ENCODE data around the gene C1orf116.
"Not testable (repeated sequence)": the region's sequence is repeated elsewhere in the genome, so short reads cannot be mapped to it uniquely, and the experiment has no call there.

C1orf116 gene

GRCh38 chr1:207052911-207053769, 20.6 kb upstream of the C1orf116 start, which contains the start of gene PFKFB2:
PFKFB2 (plus strand) TSS chr1:207053275; CDS start chr1:207054718, 1,443 bp downstream.
- no peaks in the 10 kb centered on the region for H3K27me3 Mint-ChIP-seq
- H3K4me3 Mint-ChIP-seq = peak within 1 kb of the TSS; percentile 93
- peak within 1 kb of the TSS; percentile 89 for H3K27ac Mint-ChIP-seq
- peaks cover 30% of the 10 kb centered on the region for H3K4me1 Mint-ChIP-seq (ENCODE audit: low read depth)
- peaks cover 50% of the 10 kb centered on the region for H3K36me3 Mint-ChIP-seq (ENCODE audit: low read depth)
- intact Hi-C loops (cut with micrococcal nuclease) = loop anchor here (5.0 kb wide), 1 partner anchor 36 kb away; no protein-coding TSS in a partner anchor
- H3K9me3 Mint-ChIP-seq = no peaks in the 10 kb centered on the region

GRCh38 chr1:207051191-207051943, 18.8 kb upstream of the C1orf116 start, which contains the start of gene YOD1:
YOD1 (minus strand) TSS chr1:207051208; CDS start chr1:207051030, 178 bp downstream.
- Mint-ChIP-seq H3K9me3 (no peaks in the 10 kb centered on the region), H3K27ac (peak within 1 kb of the TSS; percentile 97), H3K36me3 (ENCODE audit: low read depth) (peaks cover 42% of the 10 kb centered on the region), H3K27me3 (no peaks in the 10 kb centered on the region), H3K4me1 (ENCODE audit: low read depth) (peaks cover 30% of the 10 kb centered on the region), H3K4me3 (peak within 1 kb of the TSS; percentile 97)
- intact Hi-C loops (cut with micrococcal nuclease) = loop anchor here (5.0 kb wide), 1 partner anchor 34 kb away; no protein-coding TSS in a partner anchor

- intact Hi-C loops (cut with micrococcal nuclease) = loop anchor here (5.0 kb wide), 1 partner anchor 33 kb away; no protein-coding TSS in a partner anchor
- H3K9me3 Mint-ChIP-seq = no peaks in the 10 kb centered on the region
- H3K4me3 Mint-ChIP-seq = peak overlapping the region; percentile 97
- no peaks in the 10 kb centered on the region for H3K27me3 Mint-ChIP-seq
- H3K4me1 Mint-ChIP-seq (ENCODE audit: low read depth) = peaks cover 34% of the 10 kb centered on the region
- peak overlapping the region; percentile 97 for H3K27ac Mint-ChIP-seq
- peaks cover 46% of the 10 kb centered on the region for H3K36me3 Mint-ChIP-seq (ENCODE audit: low read depth)
Measured at GRCh38 chr1:207050480-207051190, 18.1 kb upstream of the C1orf116 start.

- H3K27me3 Mint-ChIP-seq = no peaks in the 10 kb centered on the region
- intact Hi-C loops (cut with micrococcal nuclease) = loop anchor here (5.0 kb wide), 1 partner anchor 33 kb away; no protein-coding TSS in a partner anchor
- H3K9me3 Mint-ChIP-seq = no peaks in the 10 kb centered on the region
- H3K4me1 Mint-ChIP-seq (ENCODE audit: low read depth) = peaks cover 33% of the 10 kb centered on the region
- peaks cover 46% of the 10 kb centered on the region for H3K36me3 Mint-ChIP-seq (ENCODE audit: low read depth)
- H3K4me3 Mint-ChIP-seq = peak overlapping the region; percentile 97
- H3K27ac Mint-ChIP-seq = peak overlapping the region; percentile 97
Measured at GRCh38 chr1:207049974-207050391, 17.4 kb upstream of the C1orf116 start.

GRCh38 chr1:207049514-207049913, 17.0 kb upstream of the C1orf116 start:
- Mint-ChIP-seq H3K4me1 (ENCODE audit: low read depth) (peaks cover 29% of the 10 kb centered on the region), H3K27ac (peak overlapping the region; percentile 97), H3K36me3 (ENCODE audit: low read depth) (peaks cover 42% of the 10 kb centered on the region), H3K9me3 (no peaks in the 10 kb centered on the region), H3K4me3 (peak overlapping the region; percentile 97), H3K27me3 (no peaks in the 10 kb centered on the region)
- intact Hi-C loops (cut with micrococcal nuclease) = no loop called here

- Mint-ChIP-seq H3K27ac (no peak overlapping the region), H3K27me3 (no peaks in the 10 kb centered on the region), H3K4me3 (no peak overlapping the region), H3K36me3 (ENCODE audit: low read depth) (peaks cover 42% of the 10 kb centered on the region), H3K4me1 (ENCODE audit: low read depth) (peaks cover 24% of the 10 kb centered on the region), H3K9me3 (no peaks in the 10 kb centered on the region)
- intact Hi-C loops (cut with micrococcal nuclease) = no loop called here
Measured at GRCh38 chr1:207049054-207049453, 16.5 kb upstream of the C1orf116 start.

GRCh38 chr1:207048041-207048440, 15.5 kb upstream of the C1orf116 start:
- intact Hi-C loops (cut with micrococcal nuclease) = no loop called here
- H3K4me1 Mint-ChIP-seq (ENCODE audit: low read depth) = peaks cover 16% of the 10 kb centered on the region

GRCh38 chr1:207047505-207047904, 14.9 kb upstream of the C1orf116 start:
- intact Hi-C loops (cut with micrococcal nuclease) = no loop called here
- H3K36me3 Mint-ChIP-seq (ENCODE audit: low read depth) = peaks cover 34% of the 10 kb centered on the region
- H3K4me3 Mint-ChIP-seq = no peak overlapping the region
- H3K27ac Mint-ChIP-seq = no peak overlapping the region
- H3K4me1 Mint-ChIP-seq (ENCODE audit: low read depth) = peaks cover 15% of the 10 kb centered on the region
- H3K27me3 Mint-ChIP-seq = no peaks in the 10 kb centered on the region
- H3K9me3 Mint-ChIP-seq = no peaks in the 10 kb centered on the region

More at GRCh38 chr1:207048041-207048440, 15.5 kb upstream of the C1orf116 start:
- H3K27me3 Mint-ChIP-seq = no peaks in the 10 kb centered on the region
- no peaks in the 10 kb centered on the region for H3K9me3 Mint-ChIP-seq
- H3K27ac Mint-ChIP-seq = no peak overlapping the region
- H3K36me3 Mint-ChIP-seq (ENCODE audit: low read depth) = peaks cover 36% of the 10 kb centered on the region
- no peak overlapping the region for H3K4me3 Mint-ChIP-seq

GRCh38 chr1:207045453-207045852, 12.9 kb upstream of the C1orf116 start:
- Mint-ChIP-seq H3K9me3 (no peaks in the 10 kb centered on the region), H3K4me1 (ENCODE audit: low read depth) (peaks cover 7% of the 10 kb centered on the region), H3K27ac (no peak overlapping the region), H3K4me3 (no peak overlapping the region), H3K36me3 (ENCODE audit: low read depth) (peaks cover 32% of the 10 kb centered on the region), H3K27me3 (no peaks in the 10 kb centered on the region)
- intact Hi-C loops (cut with micrococcal nuclease) = no loop called here

GRCh38 chr1:207041397-207041796, 8.8 kb upstream of the C1orf116 start:
- H3K9me3 Mint-ChIP-seq; intact Hi-C loops (cut with micrococcal nuclease); H3K27ac Mint-ChIP-seq; H3K4me3 Mint-ChIP-seq; H3K4me1 Mint-ChIP-seq (ENCODE audit: low read depth); H3K27me3 Mint-ChIP-seq: not testable (repeated sequence)
- peaks cover 14% of the 10 kb centered on the region for H3K36me3 Mint-ChIP-seq (ENCODE audit: low read depth)

GRCh38 chr1:207040181-207040533, 7.6 kb upstream of the C1orf116 start:
- H3K9me3 Mint-ChIP-seq = no peaks in the 10 kb centered on the region
- H3K4me1 Mint-ChIP-seq (ENCODE audit: low read depth) = no peaks in the 10 kb centered on the region
- no peak overlapping the region for H3K27ac Mint-ChIP-seq
- no peak overlapping the region for H3K4me3 Mint-ChIP-seq
- H3K36me3 Mint-ChIP-seq (ENCODE audit: low read depth) = peaks cover 5% of the 10 kb centered on the region
- H3K27me3 Mint-ChIP-seq = peaks cover 5% of the 10 kb centered on the region
- intact Hi-C loops (cut with micrococcal nuclease) = no loop called here

GRCh38 chr1:207039380-207040180, 7.0 kb upstream of the C1orf116 start:
- H3K27me3 Mint-ChIP-seq = peaks cover 5% of the 10 kb centered on the region
- intact Hi-C loops (cut with micrococcal nuclease) = no loop called here
- no peak overlapping the region for H3K27ac Mint-ChIP-seq
- H3K36me3 Mint-ChIP-seq (ENCODE audit: low read depth) = peaks cover 5% of the 10 kb centered on the region
- no peaks in the 10 kb centered on the region for H3K4me1 Mint-ChIP-seq (ENCODE audit: low read depth)
- no peaks in the 10 kb centered on the region for H3K9me3 Mint-ChIP-seq
- H3K4me3 Mint-ChIP-seq = no peak overlapping the region

GRCh38 chr1:207036865-207037264, 4.3 kb upstream of the C1orf116 start:
- H3K27ac Mint-ChIP-seq = no peak overlapping the region
- H3K36me3 Mint-ChIP-seq (ENCODE audit: low read depth) = peaks cover under 1% of the 10 kb centered on the region
- no peak overlapping the region for H3K4me3 Mint-ChIP-seq
- intact Hi-C loops (cut with micrococcal nuclease) = no loop called here
- H3K4me1 Mint-ChIP-seq (ENCODE audit: low read depth) = peaks cover 5% of the 10 kb centered on the region
- peaks cover 9% of the 10 kb centered on the region for H3K27me3 Mint-ChIP-seq
- H3K9me3 Mint-ChIP-seq = no peaks in the 10 kb centered on the region

All from dendritic cell treated with granulocyte-macrophage colony-stimulating factor and Interleukin-4, amounts not matched to agents 40 ng/mL and 50 ng/mL, for 4 days (primary cell).